Measurements from ENCODE around the gene SYNE1.

Gene SYNE1

GRCh38 chr6:152301021-152301764 lies 336.0 kb downstream of the SYNE1 start:
- H3K4me1 Mint-ChIP-seq = peaks cover 49% of the 10 kb centered on the region
- peak overlapping the region; percentile 94 to 98 (median 95) for H3K27ac Mint-ChIP-seq
- no peaks in the 10 kb centered on the region for H3K9me3 Mint-ChIP-seq
- peaks cover 6% of the 10 kb centered on the region for H3K36me3 Mint-ChIP-seq (ENCODE audit: low read depth)
- peak overlapping the region; percentile 96 to 98 (median 98) for H3K4me3 Mint-ChIP-seq
- H3K27me3 Mint-ChIP-seq (ENCODE audit: low read depth) = no peaks in the 10 kb centered on the region
- no peak for TF ChIP-seq CTCF (IDR thresholded peaks at IDR 0.05; ENCODE audit: unreplicated experiment in 3 of 3)

- H3K4me3 Mint-ChIP-seq = peak overlapping the region; percentile 96 to 98 (median 98)
- peaks cover 9% of the 10 kb centered on the region for H3K36me3 Mint-ChIP-seq (ENCODE audit: low read depth)
- no peak for TF ChIP-seq CTCF (IDR thresholded peaks at IDR 0.05; ENCODE audit: unreplicated experiment in 3 of 3)
- no peaks in the 10 kb centered on the region for H3K27me3 Mint-ChIP-seq (ENCODE audit: low read depth)
- no peaks in the 10 kb centered on the region for H3K9me3 Mint-ChIP-seq
- H3K27ac Mint-ChIP-seq = peak overlapping the region; percentile 94 to 98 (median 95)
- H3K4me1 Mint-ChIP-seq = peaks cover 55% of the 10 kb centered on the region
Observed at GRCh38 chr6:152300517-152300916, 336.6 kb downstream of the SYNE1 start.

- Mint-ChIP-seq H3K9me3 (no peaks in the 10 kb centered on the region), H3K4me1 (peaks cover 57% of the 10 kb centered on the region), H3K27me3 (ENCODE audit: low read depth) (no peaks in the 10 kb centered on the region), H3K27ac (peak overlapping the region in 1 of 3 experiments; percentile 10), H3K4me3 (peak overlapping the region in 2 of 3 experiments; percentile 16 to 43), H3K36me3 (ENCODE audit: low read depth) (peaks cover 11% of the 10 kb centered on the region)
- no peak for TF ChIP-seq CTCF (IDR thresholded peaks at IDR 0.05; ENCODE audit: unreplicated experiment in 3 of 3)
Observed at GRCh38 chr6:152298848-152299735, 338.1 kb downstream of the SYNE1 start.

GRCh38 chr6:152298055-152298647 lies 339.0 kb downstream of the SYNE1 start:
- no peaks in the 10 kb centered on the region for H3K9me3 Mint-ChIP-seq
- H3K4me1 Mint-ChIP-seq = peaks cover 64% of the 10 kb centered on the region
- H3K27ac Mint-ChIP-seq = peak overlapping the region in 2 of 3 experiments; percentile 10 to 54
- no peaks in the 10 kb centered on the region for H3K27me3 Mint-ChIP-seq (ENCODE audit: low read depth)
- peaks cover 19% of the 10 kb centered on the region for H3K36me3 Mint-ChIP-seq (ENCODE audit: low read depth)
- no peak for TF ChIP-seq CTCF (IDR thresholded peaks at IDR 0.05; ENCODE audit: unreplicated experiment in 3 of 3)
- no peak overlapping the region for H3K4me3 Mint-ChIP-seq

- Mint-ChIP-seq H3K36me3 (ENCODE audit: low read depth) (peaks cover 30% of the 10 kb centered on the region), H3K27ac (peak overlapping the region; percentile 7 to 79 (median 53)), H3K4me1 (peaks cover 57% of the 10 kb centered on the region), H3K9me3 (no peaks in the 10 kb centered on the region), H3K4me3 (peak overlapping the region in 1 of 3 experiments; percentile 0), H3K27me3 (ENCODE audit: low read depth) (no peaks in the 10 kb centered on the region)
- TF ChIP-seq CTCF (IDR thresholded peaks at IDR 0.05; ENCODE audit: unreplicated experiment in 3 of 3) = no peak
Observed at GRCh38 chr6:152296648-152297376, 340.4 kb downstream of the SYNE1 start.
